D721Med (cell line): Measurements from ENCODE around the gene ZNF669.

Source experiments
- DNase-seq: peaks from one replicate; pipeline ENCODE4 v3.0.0; 2011; ENCODE audit warnings: low spot score; ENCODE audit not compliant: insufficient read length
- FAIRE-seq: peaks from 2 replicates; lab custom pipeline; 2011; peaks lifted over from hg19 to GRCh38; lab: Jason Lieb, UNC
- CTCF ChIP-seq: IDR thresholded peaks from 2 replicates; pipeline ENCODE4 v1.5.1; 2012; ENCODE audit warnings: mild to moderate bottlenecking, control low read depth; ENCODE audit not compliant: insufficient read depth; ENCODE audit errors: missing control alignments

The ZNF669 gene

DNA sequence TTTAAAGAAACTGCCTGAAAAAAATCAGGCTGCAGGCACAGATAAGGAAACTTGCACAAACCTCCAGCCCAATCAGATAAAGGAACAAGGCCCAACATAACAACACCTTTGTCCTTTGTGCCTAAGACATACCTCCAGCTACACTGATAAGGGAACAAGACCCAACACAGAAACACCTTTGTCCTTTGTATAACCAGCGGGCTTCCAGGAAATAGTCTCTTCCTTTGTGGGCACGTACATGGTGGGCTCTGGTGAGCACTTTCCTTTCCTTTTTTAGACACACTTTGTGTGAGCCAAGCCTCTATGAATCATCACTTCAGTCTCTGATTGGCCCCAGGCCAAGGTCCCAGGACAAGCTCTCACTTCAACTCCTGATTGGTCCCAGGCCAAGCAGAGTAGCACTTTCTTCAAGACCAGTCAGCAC lies 49.2 kb downstream of the ZNF669 start:
- TF ChIP-seq CTCF = no peak
- DNase-seq (no peak), FAIRE-seq (no peak)
